Measurements from ENCODE around the gene TNFSF8. TPM values are rescaled to one million over a fixed set of nuclear protein-coding genes. Genes with fewer than 3 reads are reported as not detected.

Gene TNFSF8
- total RNA-seq, 1 donor from 2014 or later = 1.0 TPM

DNA sequence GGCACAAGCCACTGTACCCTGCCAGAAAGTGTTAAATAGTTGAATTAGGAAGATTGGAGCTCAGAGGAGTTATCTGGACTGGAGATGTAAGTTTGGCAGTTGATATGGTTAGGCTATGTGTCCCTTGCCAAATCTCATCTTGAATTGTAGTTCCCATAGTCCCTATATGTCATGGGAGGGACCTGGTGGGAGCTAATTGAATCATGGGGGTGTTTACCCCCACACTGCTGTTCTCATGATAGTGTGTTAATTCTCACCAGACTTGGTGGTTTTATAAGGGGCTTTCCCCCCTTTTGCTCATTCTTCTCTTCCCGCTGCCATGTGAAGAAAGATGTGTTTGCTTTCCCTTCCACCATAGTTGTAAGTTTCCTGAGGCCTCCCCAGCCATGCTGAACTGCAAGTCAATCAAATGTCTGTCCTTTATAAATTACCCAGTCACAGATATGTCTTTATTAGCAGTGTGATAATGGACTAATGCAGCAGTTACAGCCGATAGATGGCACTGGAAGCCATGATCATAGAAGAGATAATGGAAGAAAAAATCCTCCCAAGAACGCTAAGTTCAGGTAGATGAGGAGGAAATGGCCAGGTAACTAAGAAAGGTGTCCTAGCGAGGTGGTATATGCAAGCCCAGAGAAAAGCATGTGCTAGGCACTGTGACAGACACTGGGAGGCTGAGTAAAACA is 51.4 kb downstream of the TNFSF8 start:
- ATAC-seq (ENCODE audit: low read depth) = no peak
- ChIA-PET POLR2A (no interaction called here), CTCF (no interaction called here)
- no peaks in the 10 kb centered on the region for H3K4me1 Mint-ChIP-seq
- H3K27me3 Mint-ChIP-seq = no peaks in the 10 kb centered on the region
- intact Hi-C loops (cut with micrococcal nuclease) = no loop called here
- H3K27ac Mint-ChIP-seq = no peak overlapping the region
- H3K4me3 Mint-ChIP-seq = no peak overlapping the region
- H3K36me3 Mint-ChIP-seq (ENCODE audit: low read depth) = peaks cover 3% of the 10 kb centered on the region
- no peak for DNase-seq
- peaks cover 26% of the 10 kb centered on the region for H3K9me3 Mint-ChIP-seq
- no peak for TF ChIP-seq CTCF (IDR thresholded peaks at IDR 0.05)

DNA sequence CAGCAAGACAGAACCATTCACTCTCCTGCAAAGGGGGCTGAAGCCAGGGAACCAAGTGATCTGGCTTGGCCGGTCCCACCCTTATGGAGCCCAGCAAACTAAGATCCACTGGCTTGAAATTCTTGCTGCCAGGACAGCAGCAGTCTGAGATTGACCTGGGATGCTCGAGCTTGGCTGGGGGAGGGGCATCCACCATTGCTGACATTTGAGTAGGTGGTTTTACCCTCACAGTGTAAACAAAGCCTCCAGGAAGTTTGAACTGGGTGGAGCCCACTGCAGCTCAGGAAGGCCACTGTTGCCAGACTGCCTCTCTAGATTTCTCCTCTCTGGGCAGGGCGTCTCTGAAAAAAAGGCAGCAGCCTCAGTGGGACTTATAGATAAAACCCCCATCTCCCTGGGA is 60.5 kb downstream of the TNFSF8 start:
- Mint-ChIP-seq H3K9me3 (peaks cover 12% of the 10 kb centered on the region), H3K4me1 (peaks cover 15% of the 10 kb centered on the region), H3K36me3 (ENCODE audit: low read depth) (peaks cover 4% of the 10 kb centered on the region), H3K27ac (no peak overlapping the region), H3K27me3 (peaks cover 1% of the 10 kb centered on the region), H3K4me3 (no peak overlapping the region)
- ChIA-PET CTCF (no interaction called here), POLR2A (no interaction called here)
- no peak for TF ChIP-seq CTCF (IDR thresholded peaks at IDR 0.05)
- intact Hi-C loops (cut with micrococcal nuclease) = no loop called here
- ATAC-seq (ENCODE audit: low read depth) (no peak), DNase-seq (no peak)

DNA sequence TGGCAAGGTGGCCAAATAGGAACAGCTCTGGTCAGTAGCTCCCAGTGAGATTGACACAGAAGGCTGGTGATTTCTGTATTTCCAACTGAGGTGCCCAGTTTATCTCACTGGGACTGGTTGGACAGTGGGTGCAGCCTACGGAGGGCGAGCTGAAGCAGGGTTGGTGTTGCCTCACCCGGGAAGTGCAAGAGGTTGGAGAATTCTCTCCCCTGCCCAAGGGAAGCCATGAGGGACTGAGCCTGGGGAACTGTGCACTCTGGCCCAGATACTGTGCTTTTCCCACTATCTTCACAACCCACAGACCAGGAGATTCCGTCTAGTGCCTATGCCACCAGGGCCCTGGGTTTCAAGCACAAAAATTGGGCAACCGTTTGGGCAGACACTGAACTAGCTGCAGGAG is 61.0 kb downstream of the TNFSF8 start:
- POLR2A ChIA-PET = no interaction called here
- peaks cover 4% of the 10 kb centered on the region for H3K36me3 Mint-ChIP-seq (ENCODE audit: low read depth)
- peaks cover 15% of the 10 kb centered on the region for H3K4me1 Mint-ChIP-seq
- H3K4me3 Mint-ChIP-seq = no peak overlapping the region
- no peak for TF ChIP-seq CTCF (IDR thresholded peaks at IDR 0.05)
- CTCF ChIA-PET = no interaction called here
- DNase-seq (no peak), ATAC-seq (ENCODE audit: low read depth) (no peak)
- intact Hi-C loops (cut with micrococcal nuclease) = no loop called here
- peaks cover 1% of the 10 kb centered on the region for H3K27me3 Mint-ChIP-seq
- H3K27ac Mint-ChIP-seq = no peak overlapping the region
- H3K9me3 Mint-ChIP-seq = peaks cover 10% of the 10 kb centered on the region

DNA sequence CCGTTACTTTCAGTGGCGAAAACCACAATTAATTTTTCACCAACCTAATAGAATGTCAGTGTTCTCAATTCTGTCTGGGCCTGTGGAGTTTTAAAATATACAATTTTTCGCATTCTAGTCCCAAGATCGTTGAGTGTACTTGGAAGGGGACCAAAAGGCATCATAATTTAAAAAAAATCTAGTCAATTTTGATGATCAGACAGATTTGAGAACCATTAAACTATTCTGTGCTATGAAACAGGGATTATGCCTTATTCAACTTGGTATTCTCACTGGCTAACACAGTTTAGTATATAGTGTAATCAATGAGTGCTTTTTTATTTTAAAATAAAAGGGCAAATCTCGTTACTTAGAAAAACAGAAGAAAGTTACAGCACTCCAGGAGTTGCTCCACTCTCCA is 63.1 kb downstream of the TNFSF8 start:
- ATAC-seq (ENCODE audit: low read depth) = no peak
- intact Hi-C loops (cut with micrococcal nuclease) = no loop called here
- H3K27me3 Mint-ChIP-seq = no peaks in the 10 kb centered on the region
- peaks cover 6% of the 10 kb centered on the region for H3K9me3 Mint-ChIP-seq
- DNase-seq = no peak
- no peak for TF ChIP-seq CTCF (IDR thresholded peaks at IDR 0.05)
- H3K4me1 Mint-ChIP-seq = peaks cover 20% of the 10 kb centered on the region
- H3K27ac Mint-ChIP-seq = no peak overlapping the region
- no peak overlapping the region for H3K4me3 Mint-ChIP-seq
- peaks cover 2% of the 10 kb centered on the region for H3K36me3 Mint-ChIP-seq (ENCODE audit: low read depth)
- CTCF ChIA-PET = no interaction called here
- POLR2A ChIA-PET = interaction anchor here (0.7 kb wide), 1 partner anchor 167 kb away, joined by 9 read pairs; no protein-coding TSS in a partner anchor

DNA sequence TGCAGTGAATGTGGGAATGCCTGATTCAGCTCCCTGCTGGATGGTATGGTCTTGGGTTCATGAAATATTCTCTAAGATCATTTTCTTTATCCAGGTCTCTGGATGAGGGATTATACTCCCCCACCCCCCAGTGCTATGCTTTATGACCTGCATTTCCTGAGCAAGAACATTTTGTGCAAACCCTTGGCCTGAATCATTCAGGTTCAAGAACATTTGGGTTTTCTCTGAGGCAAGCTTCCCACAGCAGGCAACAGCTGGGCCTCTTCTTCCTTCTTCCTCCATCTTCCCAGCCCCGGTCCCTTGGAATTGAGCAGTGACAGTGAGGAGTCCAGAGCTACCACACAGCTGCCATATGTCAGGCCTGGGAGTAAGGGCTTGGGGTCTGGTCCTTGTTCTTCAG is 65.9 kb downstream of the TNFSF8 start:
- H3K27me3 Mint-ChIP-seq = no peaks in the 10 kb centered on the region
- no peak overlapping the region for H3K4me3 Mint-ChIP-seq
- intact Hi-C loops (cut with micrococcal nuclease) = loop anchor here (5.0 kb wide), 1 partner anchor 37 kb away; no protein-coding TSS in a partner anchor
- no peak for DNase-seq
- POLR2A ChIA-PET = no interaction called here
- TF ChIP-seq CTCF (IDR thresholded peaks at IDR 0.05) = no peak
- CTCF ChIA-PET = no interaction called here
- peaks cover 15% of the 10 kb centered on the region for H3K4me1 Mint-ChIP-seq
- H3K9me3 Mint-ChIP-seq = no peaks in the 10 kb centered on the region
- no peak for ATAC-seq (ENCODE audit: low read depth)
- no peak overlapping the region for H3K27ac Mint-ChIP-seq
- no peaks in the 10 kb centered on the region for H3K36me3 Mint-ChIP-seq (ENCODE audit: low read depth)

Data from activated B cell treated with CpG ODN at 0.5 μM for 24 hours (primary cell).